ENCODE results near the gene ENPP3.

- TF ChIP-seq POLR2A (IDR thresholded peaks at IDR 0.05; ENCODE audit: low read length): no peak
- no peak for TF ChIP-seq GATA1 (IDR thresholded peaks at IDR 0.05; ENCODE audit: low read depth, low read length)
Observed at GRCh38 chr6:131594074-131594473, 43.0 kb upstream of the ENPP3 start.
